ENCODE results near the gene ZNF423.

ZNF423 gene

GRCh38 chr16:49588729-49589384 is 267.1 kb downstream of the ZNF423 start:
- Mint-ChIP-seq H3K27me3 (no peaks in the 10 kb centered on the region), H3K4me1 (no peaks in the 10 kb centered on the region), H3K36me3 (ENCODE audit: low read depth) (no peaks in the 10 kb centered on the region), H3K4me3 (no peak overlapping the region), H3K27ac (no peak overlapping the region), H3K9me3 (no peaks in the 10 kb centered on the region)
- ATAC-seq = no peak
- DNase-seq = no peak

- Mint-ChIP-seq H3K4me1 (no peaks in the 10 kb centered on the region), H3K36me3 (ENCODE audit: low read depth) (no peaks in the 10 kb centered on the region), H3K4me3 (no peak overlapping the region), H3K27ac (no peak overlapping the region), H3K9me3 (no peaks in the 10 kb centered on the region), H3K27me3 (no peaks in the 10 kb centered on the region)
- ATAC-seq (no peak), DNase-seq (no peak)
These were observed 267.9 kb downstream of the ZNF423 start for GRCh38 chr16:49588026-49588425.

GRCh38 chr16:49587511-49587910 is 268.4 kb downstream of the ZNF423 start:
- no peak overlapping the region for H3K27ac Mint-ChIP-seq
- H3K27me3 Mint-ChIP-seq = no peaks in the 10 kb centered on the region
- H3K9me3 Mint-ChIP-seq = no peaks in the 10 kb centered on the region
- DNase-seq (no peak), ATAC-seq (peak; percentile 20)
- no peaks in the 10 kb centered on the region for H3K36me3 Mint-ChIP-seq (ENCODE audit: low read depth)
- no peak overlapping the region for H3K4me3 Mint-ChIP-seq
- no peaks in the 10 kb centered on the region for H3K4me1 Mint-ChIP-seq

DNA sequence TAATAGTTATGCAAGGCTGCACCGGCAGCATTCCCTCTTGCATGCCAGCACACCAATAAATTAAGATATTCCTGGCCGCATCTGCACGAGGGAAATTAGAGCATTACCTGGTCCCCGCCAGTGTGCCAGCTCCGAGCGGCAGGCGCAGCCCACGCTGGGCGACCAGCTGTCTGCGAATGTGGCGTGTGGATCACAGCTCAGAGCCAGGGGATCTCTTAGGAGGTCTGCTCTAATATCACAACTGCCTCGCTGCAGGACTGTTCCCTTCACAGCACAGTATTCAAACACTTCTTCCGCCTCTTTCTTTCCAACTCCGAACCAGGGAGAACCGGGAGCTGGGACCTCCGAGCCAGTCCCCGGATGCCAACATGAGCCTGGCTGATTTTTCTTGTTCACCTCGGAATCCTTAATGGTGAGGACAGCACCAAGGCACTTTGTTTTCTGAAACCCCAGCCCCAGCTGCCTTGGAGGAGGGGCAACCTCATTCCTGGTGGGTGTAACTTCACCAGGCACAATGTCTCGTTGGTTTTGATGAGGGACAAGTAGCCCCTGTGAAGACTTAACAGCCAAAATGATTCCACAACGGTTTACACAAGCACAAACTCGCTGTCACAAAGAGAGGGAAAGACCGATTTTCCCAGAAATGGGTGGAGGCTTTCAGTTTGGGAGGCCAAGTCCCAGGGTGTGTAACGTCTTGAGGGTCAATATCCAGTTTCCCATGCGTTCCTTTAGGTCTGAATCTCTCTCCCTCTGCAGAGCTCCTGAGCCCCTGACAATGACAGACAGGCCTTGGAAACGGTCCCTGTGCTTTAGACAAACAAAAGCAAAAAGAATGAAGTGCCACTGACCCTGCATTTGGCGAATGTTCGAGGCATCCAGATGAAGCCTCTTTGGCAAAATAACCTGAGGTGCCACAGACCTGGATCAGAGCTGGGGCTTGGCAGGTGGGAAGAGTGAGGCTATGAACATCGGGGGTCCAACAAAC is 269.2 kb downstream of the ZNF423 start:
- no peaks in the 10 kb centered on the region for H3K27me3 Mint-ChIP-seq
- H3K4me3 Mint-ChIP-seq = no peak overlapping the region

GRCh38 chr16:49585143-49585832 is 270.6 kb downstream of the ZNF423 start:
- Mint-ChIP-seq H3K36me3 (ENCODE audit: low read depth) (no peaks in the 10 kb centered on the region), H3K4me1 (no peaks in the 10 kb centered on the region), H3K27ac (no peak overlapping the region), H3K9me3 (no peaks in the 10 kb centered on the region), H3K27me3 (no peaks in the 10 kb centered on the region), H3K4me3 (no peak overlapping the region)
- ATAC-seq = no peak
- no peak for DNase-seq

More for the DNA sequence above, 269.2 kb downstream of the ZNF423 start:
- no peak for ATAC-seq
- H3K36me3 Mint-ChIP-seq (ENCODE audit: low read depth) = no peaks in the 10 kb centered on the region
- no peaks in the 10 kb centered on the region for H3K9me3 Mint-ChIP-seq
- H3K27ac Mint-ChIP-seq = no peak overlapping the region
- no peak for DNase-seq
- H3K4me1 Mint-ChIP-seq = no peaks in the 10 kb centered on the region

GRCh38 chr16:49583911-49584310 is 272.0 kb downstream of the ZNF423 start:
- no peak overlapping the region for H3K27ac Mint-ChIP-seq
- ATAC-seq (no peak), DNase-seq (no peak)
- H3K4me3 Mint-ChIP-seq = no peak overlapping the region
- H3K36me3 Mint-ChIP-seq (ENCODE audit: low read depth) = no peaks in the 10 kb centered on the region
- H3K27me3 Mint-ChIP-seq = no peaks in the 10 kb centered on the region
- no peaks in the 10 kb centered on the region for H3K9me3 Mint-ChIP-seq
- no peaks in the 10 kb centered on the region for H3K4me1 Mint-ChIP-seq

DNA sequence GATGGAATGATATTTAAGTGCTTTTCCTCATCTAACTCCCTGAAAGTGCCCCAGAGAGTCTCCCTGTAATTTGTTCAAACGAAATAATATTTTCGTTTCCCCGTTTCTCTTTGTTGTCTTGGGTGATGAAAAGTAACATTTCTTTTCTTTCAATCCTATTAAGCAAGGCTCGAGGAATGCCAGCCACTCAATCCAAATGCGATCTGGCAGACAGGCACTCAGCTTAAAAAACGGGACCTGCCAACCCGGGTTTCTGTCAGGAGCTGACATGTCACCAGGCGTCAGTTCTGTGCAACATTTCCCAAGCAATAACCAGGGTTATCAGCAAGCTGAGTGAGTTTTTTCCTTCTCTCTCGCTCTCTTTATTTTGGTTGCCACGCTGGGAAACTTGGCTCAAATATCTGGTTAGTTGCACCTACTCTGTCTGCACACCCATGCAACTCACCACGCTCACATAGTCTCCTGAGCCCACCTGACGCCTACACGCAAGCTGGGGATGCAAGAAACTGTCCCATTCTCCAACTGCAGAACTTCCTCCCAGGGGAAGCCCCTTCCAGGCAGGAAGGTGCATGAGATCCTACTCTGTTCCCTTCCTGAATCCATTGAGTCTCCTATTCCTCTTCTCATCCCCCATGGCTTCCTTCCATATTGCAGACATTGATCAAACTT is 274.1 kb downstream of the ZNF423 start:
- Mint-ChIP-seq H3K27ac (no peak overlapping the region), H3K4me1 (no peaks in the 10 kb centered on the region), H3K36me3 (ENCODE audit: low read depth) (no peaks in the 10 kb centered on the region), H3K27me3 (no peaks in the 10 kb centered on the region), H3K4me3 (no peak overlapping the region), H3K9me3 (no peaks in the 10 kb centered on the region)
- DNase-seq (no peak), ATAC-seq (no peak)

DNA sequence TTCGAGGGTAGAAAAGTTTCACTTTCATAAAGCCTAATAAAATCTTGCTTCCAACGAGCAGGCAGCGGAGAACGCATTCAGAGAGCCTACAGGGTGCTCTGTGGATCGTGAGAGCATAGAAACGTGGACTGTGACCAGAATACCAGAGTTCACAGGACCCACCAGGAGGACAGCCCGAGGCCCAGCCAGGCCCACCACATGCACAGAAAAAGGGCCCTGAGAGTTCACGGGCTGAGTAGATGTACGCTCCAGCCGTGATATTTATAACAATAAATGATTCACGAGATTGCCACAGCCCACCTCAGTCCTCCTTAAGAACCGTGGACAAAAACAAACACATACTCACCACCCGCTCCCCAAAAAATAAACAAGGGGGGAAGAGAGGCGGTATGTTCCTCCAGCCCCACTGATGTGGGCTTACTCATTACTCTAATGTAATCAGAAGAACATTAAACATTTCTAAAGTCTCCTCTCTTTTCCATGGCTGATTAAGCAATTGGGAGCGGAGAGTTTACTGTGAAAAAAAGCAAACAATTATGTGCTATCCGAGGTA is 275.1 kb downstream of the ZNF423 start:
- no peak for ATAC-seq
- H3K27ac Mint-ChIP-seq = no peak overlapping the region
- DNase-seq = no peak
- H3K27me3 Mint-ChIP-seq = no peaks in the 10 kb centered on the region
- no peaks in the 10 kb centered on the region for H3K9me3 Mint-ChIP-seq
- H3K4me1 Mint-ChIP-seq = no peaks in the 10 kb centered on the region
- H3K4me3 Mint-ChIP-seq = no peak overlapping the region
- H3K36me3 Mint-ChIP-seq (ENCODE audit: low read depth) = no peaks in the 10 kb centered on the region

DNA sequence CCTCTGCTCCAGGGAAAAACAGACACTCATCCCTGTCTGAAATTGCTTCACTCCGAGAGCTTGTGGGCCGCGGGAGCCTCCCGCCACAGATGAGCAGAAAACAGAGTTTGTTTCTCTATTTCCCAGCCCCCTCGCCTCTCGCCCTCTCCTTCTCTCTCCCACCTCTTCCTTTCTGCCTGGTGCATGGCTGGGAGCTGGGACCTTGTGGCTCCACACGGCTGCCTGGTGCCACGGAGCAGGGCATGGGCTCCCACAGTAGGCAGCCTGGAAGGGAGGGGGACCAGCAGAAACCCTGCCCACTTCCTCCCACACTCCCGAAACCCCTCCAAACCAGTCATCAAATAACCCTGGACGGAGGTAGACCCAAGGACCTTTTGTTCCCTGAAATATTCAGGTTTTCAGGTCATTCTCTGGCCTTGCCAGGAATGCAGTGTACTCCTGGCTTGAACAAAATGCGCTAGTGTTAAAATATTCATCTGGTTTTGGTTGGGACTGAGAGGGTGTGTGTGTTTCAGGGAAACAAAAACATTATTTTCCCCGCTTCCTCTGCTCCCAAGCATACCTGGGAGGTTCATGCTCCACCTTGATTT is 277.4 kb downstream of the ZNF423 start:
- Mint-ChIP-seq H3K9me3 (no peaks in the 10 kb centered on the region), H3K27ac (no peak overlapping the region), H3K4me3 (no peak overlapping the region), H3K27me3 (no peaks in the 10 kb centered on the region), H3K36me3 (ENCODE audit: low read depth) (no peaks in the 10 kb centered on the region), H3K4me1 (peaks cover 2% of the 10 kb centered on the region)
- DNase-seq (no peak), ATAC-seq (no peak)

GRCh38 chr16:49578018-49578417 is 277.9 kb downstream of the ZNF423 start:
- Mint-ChIP-seq H3K27me3 (no peaks in the 10 kb centered on the region), H3K9me3 (no peaks in the 10 kb centered on the region), H3K4me3 (no peak overlapping the region), H3K4me1 (peaks cover 2% of the 10 kb centered on the region), H3K36me3 (ENCODE audit: low read depth) (no peaks in the 10 kb centered on the region), H3K27ac (no peak overlapping the region)
- ATAC-seq = no peak
- DNase-seq = no peak

DNA sequence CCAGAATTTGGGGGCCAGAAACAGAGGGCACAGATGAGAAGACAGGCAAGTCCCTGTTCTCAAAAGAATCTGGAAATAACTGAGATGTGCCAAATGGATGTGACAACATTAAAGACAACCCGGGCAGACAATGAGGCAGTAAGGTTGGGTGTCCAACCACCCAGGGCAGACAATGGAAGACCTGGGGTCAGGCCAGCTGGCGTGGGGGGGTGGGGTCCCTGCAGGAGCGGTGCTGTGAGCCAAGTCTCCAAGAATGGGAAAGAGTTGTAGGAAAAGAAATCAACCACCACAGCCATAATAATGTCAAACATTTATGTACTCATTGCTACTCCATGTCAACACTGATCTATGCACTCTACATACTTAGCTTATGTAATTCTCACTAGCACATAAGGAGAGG is 279.0 kb downstream of the ZNF423 start:
- Mint-ChIP-seq H3K4me1 (peaks cover 2% of the 10 kb centered on the region), H3K27ac (no peak overlapping the region), H3K36me3 (ENCODE audit: low read depth) (no peaks in the 10 kb centered on the region), H3K27me3 (no peaks in the 10 kb centered on the region), H3K4me3 (no peak overlapping the region), H3K9me3 (no peaks in the 10 kb centered on the region)
- DNase-seq = no peak
- ATAC-seq = no peak

- ATAC-seq (no peak), DNase-seq (no peak)
- Mint-ChIP-seq H3K4me1 (peaks cover 2% of the 10 kb centered on the region), H3K27ac (no peak overlapping the region), H3K4me3 (no peak overlapping the region), H3K27me3 (no peaks in the 10 kb centered on the region), H3K9me3 (no peaks in the 10 kb centered on the region), H3K36me3 (ENCODE audit: low read depth) (no peaks in the 10 kb centered on the region)
These were observed 279.8 kb downstream of the ZNF423 start for GRCh38 chr16:49576173-49576494.

GRCh38 chr16:49575346-49576172 is 280.4 kb downstream of the ZNF423 start:
- DNase-seq (no peak), ATAC-seq (no peak)
- Mint-ChIP-seq H3K27ac (no peak overlapping the region), H3K4me1 (peaks cover 2% of the 10 kb centered on the region), H3K27me3 (no peaks in the 10 kb centered on the region), H3K36me3 (ENCODE audit: low read depth) (no peaks in the 10 kb centered on the region), H3K9me3 (no peaks in the 10 kb centered on the region), H3K4me3 (no peak overlapping the region)

Data from activated naive CD8-positive, alpha-beta T cell treated with anti-CD3 and anti-CD28 coated beads, Interleukin-2, amount 50 U/mL, for 24 hours (primary cell).